HL-60/S4 treated with phorbol 12-myristate 13-acetate at 8.2 ng/mL for 4 days and 3 days (cell line): ENCODE measurements around the gene MAIP1.
"Not testable (repeated sequence)": the region's sequence is repeated elsewhere in the genome, so short reads cannot be mapped to it uniquely, and the experiment has no call there.

Source experiments
- in situ Hi-C: fragments of 300-500 bp; cut with MboI; formaldehyde crosslinking; loops from 2 replicates; pipeline ENCODE4 v1.15.0; 2022; ENCODE audit warnings: low sequenced_read_pairs

Gene MAIP1, protein sequence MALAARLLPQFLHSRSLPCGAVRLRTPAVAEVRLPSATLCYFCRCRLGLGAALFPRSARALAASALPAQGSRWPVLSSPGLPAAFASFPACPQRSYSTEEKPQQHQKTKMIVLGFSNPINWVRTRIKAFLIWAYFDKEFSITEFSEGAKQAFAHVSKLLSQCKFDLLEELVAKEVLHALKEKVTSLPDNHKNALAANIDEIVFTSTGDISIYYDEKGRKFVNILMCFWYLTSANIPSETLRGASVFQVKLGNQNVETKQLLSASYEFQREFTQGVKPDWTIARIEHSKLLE

DNA sequence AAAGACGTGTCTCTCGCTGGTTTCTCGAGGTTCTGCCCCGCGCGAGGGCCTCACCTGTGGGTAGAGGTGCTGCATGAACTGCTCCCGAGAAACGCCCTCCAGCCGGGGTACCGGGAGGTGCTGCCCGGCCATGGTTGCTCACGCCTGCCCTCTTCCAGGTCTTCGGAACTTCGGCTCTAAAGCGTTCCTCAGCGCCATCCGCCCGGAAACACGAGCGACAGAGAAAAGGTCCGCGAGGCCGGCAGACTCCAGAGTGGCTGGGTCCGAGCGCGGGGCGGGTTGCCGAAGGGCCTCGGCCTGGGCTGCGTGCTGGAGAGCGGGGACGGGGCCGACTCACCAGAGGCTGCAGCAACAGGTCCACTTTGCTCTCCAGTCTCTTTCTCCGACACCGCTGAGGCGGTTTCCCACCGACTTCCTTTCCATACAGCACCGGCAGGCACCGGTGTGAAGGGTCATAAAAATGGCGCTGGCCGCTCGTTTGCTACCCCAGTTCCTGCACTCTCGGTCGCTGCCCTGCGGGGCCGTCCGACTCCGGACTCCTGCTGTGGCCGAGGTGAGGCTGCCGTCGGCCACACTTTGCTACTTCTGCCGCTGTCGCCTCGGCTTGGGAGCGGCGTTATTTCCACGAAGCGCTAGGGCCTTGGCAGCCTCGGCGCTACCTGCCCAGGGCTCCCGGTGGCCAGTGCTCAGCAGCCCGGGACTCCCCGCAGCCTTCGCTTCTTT is at the start of gene MAIP1, which contains the start of gene TYW5:
Gene MAIP1, plus strand, starts transcription at position 244 of the 723 bp plus-strand sequence. Its CDS starts 217 bp downstream, at position 461.
Gene TYW5, minus strand, starts transcription at position 153 of the 723 bp plus-strand sequence. Its CDS starts 21 bp downstream, at position 132.
- in situ Hi-C loops, result loop anchor here (25.0 kb wide), 1 partner anchor 532 kb away; no protein-coding TSS in a partner anchor

DNA sequence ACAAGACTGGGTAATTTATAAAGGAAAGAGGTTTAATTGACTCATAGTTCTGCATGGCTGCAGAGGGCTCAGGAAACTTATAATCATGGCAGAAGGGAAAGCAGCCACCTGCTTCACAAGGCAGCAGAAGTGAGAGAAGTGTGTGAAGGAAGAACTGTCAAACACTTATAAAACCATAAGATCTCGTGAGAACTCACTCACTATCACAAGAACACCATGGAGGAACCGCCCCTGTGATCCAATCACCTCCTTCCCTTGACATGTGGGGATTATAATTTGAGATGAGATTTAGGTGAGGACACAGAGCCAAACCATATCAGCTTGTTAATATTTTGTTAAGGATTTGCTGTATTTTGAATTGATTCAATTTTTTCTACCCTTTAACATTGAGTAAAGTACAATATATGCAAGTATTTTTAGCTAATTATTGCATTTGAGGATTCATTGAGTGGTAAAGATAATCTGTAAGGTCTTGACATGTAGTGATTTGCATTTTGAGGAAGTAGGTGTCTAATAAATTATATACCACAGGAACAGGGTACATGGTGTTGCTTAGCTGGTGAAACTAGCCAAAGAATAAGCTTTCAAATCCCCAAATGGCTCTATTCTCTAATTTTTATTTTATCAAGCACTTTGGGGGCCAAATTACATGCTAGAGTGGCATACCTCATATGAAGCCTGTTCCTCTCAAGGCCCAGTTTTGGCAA is 48.2 kb upstream of the MAIP1 start:
- in situ Hi-C loops, result no loop called here

DNA sequence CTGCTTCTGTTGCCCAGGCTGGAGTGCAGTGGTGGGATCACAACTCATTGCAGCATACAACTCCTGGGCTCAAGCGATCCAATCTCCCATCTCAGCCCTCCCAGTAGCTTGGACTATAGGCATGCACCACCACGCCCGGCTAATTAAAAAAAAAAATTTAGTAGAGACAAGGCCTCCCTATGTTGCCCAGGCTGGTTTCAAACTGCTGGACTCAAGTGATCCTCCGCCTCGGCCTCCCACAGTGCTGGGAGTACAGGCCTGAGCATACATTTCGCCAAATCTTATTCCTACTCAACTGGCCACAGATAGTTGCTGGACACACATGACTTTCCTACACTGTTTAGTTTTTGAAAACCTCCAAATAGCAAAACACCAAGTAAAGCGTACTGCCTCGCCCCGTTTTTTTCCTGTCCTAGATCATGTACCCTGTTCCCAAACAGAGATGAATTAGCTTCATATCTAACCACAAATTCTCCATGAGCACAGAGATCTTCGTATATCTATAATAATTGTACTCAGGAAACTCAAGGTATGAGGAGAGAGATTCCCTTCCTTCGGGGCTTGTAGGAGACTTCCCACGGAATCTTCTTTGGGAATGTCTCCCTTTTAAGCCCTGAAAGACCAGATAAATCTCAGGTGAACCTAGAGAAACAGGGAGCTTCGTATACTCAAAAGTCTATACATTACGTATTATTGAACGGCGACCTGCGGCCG is 44.9 kb upstream of the MAIP1 start:
- in situ Hi-C loops, result no loop called here

DNA sequence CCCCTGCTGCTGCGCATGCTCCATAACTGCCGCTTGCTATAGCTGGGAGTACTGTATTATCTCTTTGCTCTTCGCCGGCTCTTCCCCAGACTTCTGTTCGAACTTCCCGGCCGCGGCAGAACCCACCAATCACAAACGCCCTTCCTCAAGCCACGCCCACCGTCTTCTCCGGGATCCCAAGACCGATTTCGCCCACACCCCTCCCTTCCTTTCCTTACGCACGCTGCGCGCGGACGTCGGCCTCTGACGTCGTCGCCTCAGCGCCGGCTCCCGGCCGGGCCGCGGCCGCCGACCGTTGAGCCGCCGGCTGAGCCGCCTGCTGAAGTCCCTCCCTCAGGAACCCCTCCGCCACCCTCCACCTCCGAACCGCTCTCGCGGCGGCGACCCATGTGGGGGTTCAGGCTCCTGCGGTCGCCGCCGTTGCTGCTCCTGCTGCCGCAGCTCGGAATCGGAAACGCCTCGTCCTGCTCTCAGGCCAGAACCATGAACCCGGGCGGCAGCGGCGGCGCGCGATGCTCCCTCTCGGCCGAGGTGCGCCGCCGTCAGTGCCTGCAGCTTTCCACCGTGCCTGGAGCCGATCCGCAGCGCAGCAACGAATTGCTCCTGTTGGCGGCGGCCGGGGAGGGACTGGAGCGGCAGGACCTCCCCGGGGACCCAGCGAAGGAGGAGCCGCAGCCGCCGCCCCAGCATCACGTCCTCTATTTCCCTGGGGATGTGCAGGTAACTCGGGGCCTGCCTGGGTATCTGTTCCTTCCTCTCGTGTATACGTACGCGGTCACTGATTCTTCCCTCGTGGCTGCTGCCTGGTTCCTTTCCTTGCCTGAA is 44.1 kb upstream of the MAIP1 start, which contains the start of gene C2orf69:
Gene C2orf69, plus strand, starts transcription at position 242 of the 825 bp plus-strand sequence. Its CDS starts 146 bp downstream, at position 388.
- in situ Hi-C loops, result no loop called here

DNA sequence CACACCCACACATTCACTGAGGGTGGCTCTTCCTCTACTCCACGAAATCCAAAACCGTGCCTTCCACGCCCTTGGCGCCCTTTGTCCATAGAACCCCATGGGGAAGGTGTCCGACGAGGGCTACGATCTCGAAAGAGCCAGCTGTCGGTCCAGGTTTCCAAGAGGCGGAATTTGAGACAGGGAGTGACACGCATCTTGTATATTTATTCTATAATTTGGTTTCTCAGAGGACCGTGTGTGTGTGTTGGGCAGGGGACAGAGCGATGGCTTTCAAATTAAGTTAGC is 43.6 kb upstream of the MAIP1 start:
- in situ Hi-C loops, result no loop called here

DNA sequence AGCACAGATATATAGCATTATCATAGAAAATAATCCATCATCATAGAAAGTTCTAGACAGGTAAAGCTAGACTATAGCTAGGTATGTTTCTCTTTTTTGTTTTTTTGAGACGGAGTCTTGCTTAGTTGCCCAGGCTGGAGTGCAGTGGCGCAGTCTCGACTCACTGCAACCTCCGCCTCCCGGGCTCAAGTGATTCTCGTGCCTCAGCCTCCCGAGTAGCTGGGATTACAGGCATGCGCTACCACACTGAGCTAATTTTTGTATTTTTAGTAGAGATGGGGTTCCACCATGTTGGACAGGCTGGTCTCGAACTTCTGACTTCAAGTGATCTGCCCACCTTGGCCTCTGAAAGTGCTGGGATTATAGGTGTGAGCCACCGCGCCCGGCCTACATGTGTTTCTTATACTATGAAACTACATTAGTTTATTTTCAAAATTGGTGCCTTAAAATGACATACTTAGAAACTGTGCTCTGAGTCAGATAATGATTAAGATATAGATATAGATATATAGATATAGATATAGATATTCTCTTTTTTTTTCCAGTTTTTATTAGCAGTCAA is 42.7 kb upstream of the MAIP1 start:
- in situ Hi-C loops, result not testable (repeated sequence)

DNA sequence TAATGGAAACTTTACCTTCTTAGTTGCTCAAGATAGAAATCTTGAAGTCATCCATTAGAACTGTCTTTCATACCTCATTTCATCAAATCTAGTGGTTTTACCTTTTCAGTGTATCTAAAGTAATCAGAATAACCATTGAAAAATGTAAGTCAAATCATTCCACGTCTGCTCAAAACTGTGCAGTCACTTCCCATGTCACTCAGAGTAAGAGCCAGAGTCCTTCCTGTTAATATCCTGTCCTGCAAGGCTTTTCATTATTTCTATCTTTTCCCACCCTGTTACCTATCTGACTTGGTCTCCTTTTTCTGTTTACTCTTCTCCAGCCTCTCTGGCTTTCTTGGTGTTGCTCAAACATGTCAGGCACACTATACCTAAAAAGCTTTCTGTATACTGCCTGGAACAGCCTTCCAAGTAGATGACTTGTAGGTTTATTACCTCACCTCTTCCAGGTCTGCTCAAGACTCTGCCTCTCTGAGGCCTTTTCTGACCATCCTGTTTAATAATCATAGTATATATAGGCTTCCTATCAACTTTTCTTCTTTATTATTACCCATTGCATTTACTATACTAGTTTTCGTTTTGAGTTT is 40.9 kb upstream of the MAIP1 start:
- in situ Hi-C loops, result no loop called here

DNA sequence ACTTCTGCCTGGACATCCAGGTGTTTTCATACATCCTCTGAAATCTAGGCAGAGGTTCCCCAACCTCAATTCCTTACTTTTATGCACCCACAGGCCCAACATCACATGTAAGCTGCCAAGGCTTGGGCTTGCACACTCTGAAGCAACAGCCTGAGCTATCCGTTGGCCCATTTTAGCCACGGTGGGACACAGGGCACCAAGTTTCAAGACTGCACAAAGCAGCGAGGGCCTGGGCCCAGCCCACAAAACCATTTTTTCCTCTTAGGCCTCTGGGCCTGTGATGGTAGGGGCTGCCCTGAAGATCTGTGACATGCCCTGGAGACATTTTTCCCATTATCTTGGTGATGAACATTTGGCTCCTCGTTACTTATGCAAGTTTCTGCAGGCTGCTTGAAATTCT is 38.4 kb upstream of the MAIP1 start:
- in situ Hi-C loops, result no loop called here

DNA sequence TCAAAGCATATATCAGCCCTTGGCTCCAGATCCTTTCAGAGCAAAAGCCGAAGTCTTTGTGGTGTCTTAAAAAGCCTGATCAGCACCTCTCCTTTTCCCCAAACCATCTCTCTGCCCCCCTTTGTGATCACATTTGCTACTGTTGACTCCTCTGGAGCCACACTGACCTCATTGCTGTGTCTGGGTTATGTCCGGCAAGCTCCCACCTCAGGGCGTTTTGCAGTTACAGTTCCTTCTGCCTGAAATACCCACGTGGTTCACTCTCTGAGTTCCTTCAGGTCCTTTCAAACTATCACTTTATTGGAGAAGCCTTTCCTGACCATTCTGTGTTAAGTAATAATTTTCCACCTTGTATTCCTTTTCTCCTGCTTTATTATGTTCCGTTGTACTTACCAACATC is 32.5 kb upstream of the MAIP1 start:
- in situ Hi-C loops, result no loop called here

DNA sequence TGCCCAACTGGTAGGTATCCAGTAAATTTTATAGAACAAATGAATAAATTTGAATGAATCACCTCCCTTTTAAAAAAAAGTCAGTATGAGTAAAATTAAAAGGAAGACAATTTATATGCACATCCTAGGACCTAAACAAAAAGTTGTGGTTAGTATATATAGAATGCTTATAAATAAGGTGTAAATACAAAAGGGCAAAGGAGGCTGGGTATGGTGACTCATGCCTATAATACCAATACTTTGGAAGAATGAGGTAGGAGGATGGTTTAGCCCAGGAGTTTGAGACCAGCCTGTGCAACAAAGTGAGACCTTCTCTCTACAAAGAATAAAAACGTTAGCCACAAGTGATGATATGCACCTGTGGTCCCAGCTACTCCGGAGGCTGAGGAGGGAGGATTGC is 31.5 kb upstream of the MAIP1 start:
- in situ Hi-C loops, result no loop called here

DNA sequence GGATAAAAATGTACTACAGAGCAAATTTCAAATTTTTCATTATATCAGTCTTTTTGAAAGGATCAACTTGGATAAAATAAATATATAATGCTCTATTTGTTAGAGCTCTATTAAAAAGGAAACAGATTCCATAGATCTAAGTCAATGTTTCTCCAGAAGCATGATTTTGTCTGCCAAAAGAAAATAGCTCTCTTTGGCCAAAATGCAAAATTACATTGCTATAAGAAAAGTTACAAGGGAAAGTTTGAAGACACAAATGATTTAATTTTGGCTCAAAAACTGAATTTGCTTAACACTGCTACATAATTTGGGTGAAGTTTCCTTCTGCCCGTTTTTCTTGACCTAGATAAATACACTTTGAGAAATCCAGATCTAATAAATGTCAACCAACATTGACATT is 28.6 kb upstream of the MAIP1 start:
- in situ Hi-C loops, result no loop called here

DNA sequence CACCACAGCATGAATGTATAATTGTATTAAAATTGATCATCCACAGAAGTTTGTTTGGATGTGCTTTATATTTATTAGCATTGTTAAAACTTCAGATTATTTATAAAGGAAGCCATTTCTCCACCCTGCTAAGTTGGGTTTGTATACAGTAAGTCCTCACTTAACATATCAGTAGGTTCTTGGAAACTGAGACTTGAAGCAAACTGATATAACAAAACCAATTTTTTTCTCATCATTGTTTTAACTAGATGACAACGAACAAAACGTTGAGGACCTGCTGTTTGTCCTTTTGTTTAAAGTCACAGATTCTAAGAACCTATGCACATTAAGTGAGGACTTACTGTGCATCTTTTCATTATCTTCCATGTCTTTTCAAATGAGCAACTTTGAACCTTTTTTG is 27.2 kb upstream of the MAIP1 start:
- in situ Hi-C loops, result no loop called here

DNA sequence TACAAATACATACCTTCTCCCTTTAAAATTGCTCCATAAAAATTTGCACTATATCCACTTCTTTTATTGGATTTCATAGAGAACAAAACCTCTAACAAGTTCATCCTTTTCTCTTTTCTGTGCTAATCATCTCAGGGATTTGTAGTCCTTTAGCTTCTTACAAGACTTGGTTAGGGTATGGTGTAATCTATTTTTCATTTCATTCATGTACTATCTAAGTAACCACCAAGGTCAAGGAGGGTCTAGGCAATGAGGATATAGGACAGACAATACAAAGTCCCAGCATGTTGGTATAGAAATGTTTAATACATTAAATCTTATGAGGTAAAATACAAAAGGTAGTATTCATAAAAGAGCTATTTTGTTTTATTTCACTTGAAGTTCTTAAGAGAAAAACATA is 26.8 kb upstream of the MAIP1 start:
- in situ Hi-C loops, result no loop called here

DNA sequence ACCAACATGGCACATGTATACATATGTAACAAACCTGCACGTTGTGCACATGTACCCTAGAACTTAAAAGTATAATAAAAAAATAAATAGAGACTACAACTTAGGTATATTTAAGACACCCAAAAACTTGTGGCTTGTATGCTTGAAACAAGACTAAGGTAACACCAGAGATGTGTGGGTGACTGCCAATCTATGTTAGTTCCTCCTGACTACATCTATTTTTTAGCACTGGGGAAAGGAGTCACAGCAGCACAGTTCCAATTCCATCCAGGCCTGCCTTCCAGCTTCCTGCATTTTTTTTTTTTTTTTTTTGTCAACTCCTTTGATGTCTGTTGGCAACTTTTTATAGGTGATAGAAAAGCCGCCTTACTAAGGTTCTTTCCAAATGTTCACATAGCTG is 26.1 kb upstream of the MAIP1 start:
- in situ Hi-C loops, result no loop called here

DNA sequence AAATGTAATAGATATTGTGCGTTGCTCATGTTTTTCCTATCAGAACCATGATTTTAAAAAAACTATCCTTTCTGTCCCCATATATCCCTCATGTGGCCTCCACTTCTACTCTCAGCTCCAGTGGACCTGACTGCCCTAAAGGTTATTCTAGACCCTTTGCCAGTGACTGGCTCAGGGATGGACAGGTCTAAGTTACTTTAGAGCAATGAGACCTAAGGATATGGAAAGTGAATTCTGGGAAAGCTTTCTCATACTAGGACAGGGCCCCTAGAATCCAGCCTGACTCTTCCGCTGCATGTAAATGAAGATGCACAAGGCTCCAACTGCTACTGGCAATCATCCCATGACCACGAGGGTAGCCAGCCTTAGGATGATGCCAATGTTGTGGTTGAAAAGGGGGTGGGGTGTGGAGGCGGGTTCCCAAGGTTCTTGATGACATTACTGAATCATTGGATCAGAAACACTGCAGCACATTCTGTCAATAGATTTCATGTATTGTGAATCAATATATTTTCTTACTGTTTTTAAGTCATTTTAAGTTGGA is 23.0 kb upstream of the MAIP1 start:
- in situ Hi-C loops, result no loop called here

DNA sequence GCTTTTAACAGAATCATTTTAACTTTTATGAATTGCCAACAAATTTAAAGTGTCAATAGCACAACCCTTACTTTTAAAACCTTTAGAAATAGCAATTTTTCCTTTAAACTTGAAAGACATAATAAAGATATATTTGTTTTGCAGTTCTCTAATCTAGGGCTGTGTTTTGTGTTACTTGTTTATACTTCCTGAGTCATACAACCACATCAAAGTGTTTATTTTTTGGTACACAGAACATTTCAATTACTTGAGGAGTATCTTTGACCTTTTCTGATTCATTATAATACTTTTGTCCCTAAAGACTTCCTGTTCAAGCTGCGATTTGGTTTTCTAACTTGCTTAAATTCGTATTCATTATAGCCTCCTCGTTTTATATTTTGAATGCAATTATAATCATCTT is 21.9 kb upstream of the MAIP1 start:
- in situ Hi-C loops, result no loop called here

DNA sequence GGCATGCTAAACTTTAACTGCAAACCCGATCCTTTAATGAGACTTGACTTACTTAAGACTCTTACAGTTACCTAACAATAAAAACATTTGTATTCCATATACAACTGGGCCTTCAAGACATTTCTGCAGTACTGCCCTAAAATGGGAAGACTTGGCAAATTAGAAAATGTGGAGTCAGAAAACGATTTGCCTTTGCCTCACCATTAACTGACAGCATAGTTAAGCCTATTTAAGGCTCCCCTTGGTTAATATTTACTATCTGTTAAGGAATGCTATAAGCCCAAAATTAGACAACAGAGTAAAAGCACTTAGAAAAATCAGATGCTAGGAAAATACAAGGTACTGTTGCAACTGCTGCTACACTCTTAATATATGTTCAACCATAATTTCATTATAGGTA is 18.8 kb upstream of the MAIP1 start:
- in situ Hi-C loops, result no loop called here

DNA sequence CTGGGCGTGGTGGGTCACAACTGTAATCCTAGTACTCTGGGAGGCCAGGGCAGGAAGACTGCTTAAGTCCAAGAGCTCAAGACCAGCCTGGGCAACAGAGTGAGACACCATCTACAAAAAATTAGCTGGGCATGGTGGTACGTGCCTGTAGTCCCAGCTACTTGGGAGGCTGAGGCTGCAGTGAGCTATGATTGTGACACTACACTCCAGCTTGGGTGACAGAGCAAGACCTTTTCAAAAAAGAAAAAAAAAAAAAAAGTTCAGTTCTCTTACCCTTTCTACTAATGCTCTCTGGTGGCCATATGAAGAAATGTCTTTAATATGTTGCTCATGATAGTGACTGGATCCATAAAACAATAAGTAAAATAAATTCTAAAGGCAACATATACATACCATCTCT is 15.0 kb upstream of the MAIP1 start:
- in situ Hi-C loops, result no loop called here

DNA sequence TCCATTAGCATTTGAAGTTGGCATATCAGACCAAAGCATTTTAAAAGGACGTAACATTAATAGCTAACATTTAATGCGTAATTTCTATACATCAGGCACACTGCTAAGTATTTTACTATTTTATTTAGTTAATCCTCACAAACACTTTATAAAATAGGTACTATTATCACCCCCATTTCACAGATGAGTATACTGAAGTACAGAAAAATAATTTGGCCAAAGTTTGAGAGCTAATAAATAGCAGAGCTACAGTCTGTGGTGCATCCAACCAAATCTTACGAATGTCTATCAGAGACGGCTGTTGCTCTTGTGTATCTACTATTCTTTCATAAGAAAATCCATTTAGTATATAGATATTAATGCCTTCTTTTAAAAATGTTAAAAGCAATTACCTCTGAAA is 12.0 kb upstream of the MAIP1 start:
- in situ Hi-C loops, result no loop called here
